ENCODE measurements around the gene AEN.

AEN gene

GRCh38 chr15:88658070-88658965, 37.2 kb downstream of the AEN start:
- peak in 1 of 10 donors; percentile 58 for DNase-seq
- intact Hi-C loops (cut with DNase I) = loop anchor here (1.0 kb wide), 1 partner anchor 176 kb away; no protein-coding TSS in a partner anchor

- peak in 5 of 10 donors; percentile 32 to 92 (median 61) for DNase-seq
Observed at GRCh38 chr15:88658972-88659931, 38.1 kb downstream of the AEN start.

DNA sequence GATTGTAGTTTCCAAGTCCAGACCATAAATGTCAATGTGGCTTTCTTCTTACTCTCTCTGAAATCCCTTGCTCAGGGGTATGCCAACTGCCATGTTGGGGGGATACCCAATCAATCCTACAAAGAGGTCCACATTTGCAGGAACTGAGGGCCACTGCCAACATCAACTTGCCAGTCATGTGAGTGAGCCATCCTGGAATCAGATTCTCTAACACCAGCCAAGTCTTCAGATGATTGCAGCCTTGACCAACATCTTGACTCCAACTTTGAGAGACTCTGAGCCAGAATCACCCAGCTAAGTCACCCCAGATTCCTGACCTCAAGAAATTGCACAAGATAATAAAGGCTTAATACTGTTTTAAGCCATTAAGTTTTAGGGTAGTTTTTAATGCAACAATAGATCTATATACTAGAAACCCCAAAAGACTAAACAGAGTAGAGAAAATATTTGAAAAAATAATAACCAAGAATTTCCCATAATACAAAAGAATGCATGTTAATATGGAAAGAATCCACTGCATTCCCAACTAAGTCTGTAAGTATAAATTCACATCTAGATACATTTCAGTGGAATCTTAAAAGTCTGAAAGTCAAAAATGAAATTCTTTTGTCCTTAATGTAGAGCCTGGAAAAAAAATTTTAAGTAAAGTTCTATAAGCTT, 40.0 kb downstream of the AEN start:
- intact Hi-C loops (cut with DNase I) = loop anchor here (5.0 kb wide), 1 partner anchor 184 kb away; no protein-coding TSS in a partner anchor
- DNase-seq = no peak

More at GRCh38 chr15:88658972-88659931, 38.1 kb downstream of the AEN start:
- intact Hi-C loops (cut with DNase I) = loop anchor here (1.0 kb wide), 1 partner anchor 175 kb away; no protein-coding TSS in a partner anchor

DNA sequence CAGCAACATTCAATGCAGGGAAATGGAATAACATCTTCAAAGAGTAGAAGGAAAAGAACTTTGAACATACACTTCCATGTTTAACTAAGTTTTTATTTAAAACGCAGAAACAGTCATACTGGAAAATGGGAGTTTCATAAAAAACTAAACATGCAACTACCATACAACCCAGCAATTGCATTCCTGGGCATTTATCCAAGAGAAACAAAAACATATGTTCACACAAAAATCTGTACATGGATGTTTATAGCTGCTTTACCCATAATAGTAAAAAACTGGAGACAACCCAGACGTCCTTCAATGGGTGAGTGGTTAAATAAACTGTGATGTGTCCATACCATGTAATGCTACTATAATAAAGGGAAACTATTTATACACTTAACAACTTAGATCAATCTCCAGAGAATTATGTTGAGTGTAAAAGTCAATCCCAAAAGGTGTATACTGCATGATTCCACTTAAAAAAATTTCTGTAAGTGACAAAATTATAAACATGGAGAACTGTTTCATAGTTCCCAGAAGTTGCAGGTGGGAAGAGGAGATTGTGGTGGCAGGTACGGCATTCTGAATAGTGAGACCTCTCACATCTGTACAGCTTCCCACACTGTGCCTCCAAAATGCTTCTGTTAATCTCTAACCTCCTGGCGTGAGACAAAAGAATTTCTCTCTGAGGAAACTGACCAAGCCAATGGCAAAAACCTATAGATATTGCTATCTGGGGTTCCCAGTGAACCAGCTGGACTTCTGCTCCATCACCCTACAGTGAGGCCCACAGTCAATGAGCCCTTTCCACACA, 40.8 kb downstream of the AEN start:
- intact Hi-C loops (cut with DNase I) = loop anchor here (5.0 kb wide), 1 partner anchor 185 kb away; no protein-coding TSS in a partner anchor
- DNase-seq = no peak

GRCh38 chr15:88663141-88663621, 42.0 kb downstream of the AEN start:
- DNase-seq = peak in 1 of 10 donors; percentile 35

GRCh38 chr15:88664151-88664778, 43.1 kb downstream of the AEN start:
- intact Hi-C loops (cut with DNase I) = loop anchor here (1.0 to 5.0 kb wide), 2 partner anchors 40 to 187 kb away; no protein-coding TSS in a partner anchor
- peak in 3 of 10 donors; percentile 23 to 67 (median 60) for DNase-seq

More at GRCh38 chr15:88663141-88663621, 42.0 kb downstream of the AEN start:
- intact Hi-C loops (cut with DNase I) = loop anchor here (5.0 kb wide), 1 partner anchor 186 kb away; no protein-coding TSS in a partner anchor

- DNase-seq = no peak
- intact Hi-C loops (cut with DNase I) = no loop called here
Observed at GRCh38 chr15:88674661-88675060, 53.5 kb downstream of the AEN start.

- intact Hi-C loops (cut with DNase I) = no loop called here
- no peak for DNase-seq
Observed at GRCh38 chr15:88678755-88679154, 57.6 kb downstream of the AEN start.

DNA sequence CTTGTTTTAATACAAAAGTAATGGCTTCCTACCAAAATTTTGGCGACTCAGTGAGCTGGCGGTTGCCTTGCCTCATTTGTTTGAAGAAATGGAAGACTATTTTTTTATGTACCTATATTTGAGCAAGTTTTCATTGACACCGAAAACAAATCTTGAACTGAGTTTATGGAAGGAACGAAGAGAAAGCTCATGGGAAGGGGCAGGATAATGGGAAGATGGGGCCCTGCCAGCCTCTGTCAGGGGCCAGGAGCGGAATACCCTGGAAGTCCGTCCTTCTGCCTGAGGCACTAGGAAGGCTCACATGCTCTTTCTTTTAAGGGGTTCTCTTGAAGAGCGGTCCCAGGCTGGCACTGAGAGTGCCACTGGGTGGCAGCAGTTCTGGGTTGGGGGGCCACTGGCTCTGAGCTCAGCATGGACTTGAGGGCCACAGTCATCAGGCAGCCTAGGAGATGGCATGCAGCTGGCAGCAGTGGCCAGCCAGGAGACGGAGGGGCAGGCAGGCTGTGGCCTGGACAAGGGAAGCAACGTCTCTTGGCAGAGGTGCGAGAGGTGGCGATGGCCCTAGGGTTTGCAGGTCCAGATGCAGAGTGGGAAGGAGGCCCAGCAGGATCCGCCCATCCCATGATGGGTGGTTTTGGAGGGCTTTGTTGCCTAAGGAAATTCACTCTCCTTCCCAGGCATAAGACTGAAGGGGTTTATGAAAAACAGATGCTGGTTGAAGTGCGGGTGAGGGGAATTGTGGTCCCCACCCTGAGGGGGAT, 59.3 kb downstream of the AEN start:
- intact Hi-C loops (cut with DNase I) = no loop called here
- peak in 2 of 10 donors; percentile 43 to 87 for DNase-seq

GRCh38 chr15:88681610-88682221, 60.6 kb downstream of the AEN start:
- intact Hi-C loops (cut with DNase I) = no loop called here
- DNase-seq = peak in 9 of 10 donors; percentile 33 to 96 (median 59)
